ENCODE results near the gene ADRM1. TPM values are rescaled to one million over a fixed set of nuclear protein-coding genes. Genes with fewer than 3 reads are reported as not detected.

ADRM1 gene
- polyA plus RNA-seq, 12 donors: 37.5 to 62.4 (median 46.7) TPM; not detected in 1

GRCh38 chr20:62323146-62323979, 20.6 kb downstream of the ADRM1 start:
- no peak for DNase-seq

- DNase-seq: no peak
These were observed 21.4 kb downstream of the ADRM1 start for GRCh38 chr20:62323980-62324906.

DNA sequence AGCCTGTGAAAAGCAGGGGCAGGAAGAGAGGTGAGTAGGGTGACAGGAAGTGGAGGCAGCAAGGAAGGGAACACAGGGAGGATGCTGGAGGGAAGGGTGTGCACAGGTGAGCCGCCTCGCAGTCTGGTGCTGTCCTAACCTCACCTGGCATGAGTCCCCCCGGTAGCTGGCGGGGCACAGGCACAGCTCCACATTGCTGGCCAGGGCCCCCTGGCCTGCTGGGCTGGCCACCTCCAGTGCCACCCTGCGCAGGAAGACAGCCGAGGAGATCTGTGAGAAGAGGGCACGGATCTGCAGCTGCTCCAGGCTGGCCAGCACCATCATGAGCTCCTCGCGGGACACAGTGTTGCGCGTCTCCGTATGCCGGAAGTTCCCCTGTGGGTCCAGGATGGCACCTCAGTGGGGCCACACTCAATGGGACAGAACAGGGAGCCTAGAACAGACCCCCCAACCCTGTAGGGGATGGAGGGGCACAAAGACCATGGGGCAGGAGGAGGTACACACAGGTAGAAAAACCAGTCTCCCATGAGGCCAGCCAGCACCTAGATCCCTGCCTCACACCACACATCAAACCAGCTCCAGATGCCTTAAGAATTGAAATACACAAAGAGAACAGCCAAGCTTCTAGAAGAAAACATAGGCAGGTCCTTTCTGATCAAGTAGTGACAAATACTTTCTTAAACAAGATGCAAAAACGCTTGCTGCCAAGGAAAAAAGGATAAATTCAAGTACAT, 22.5 kb downstream of the ADRM1 start:
- no peak for DNase-seq

GRCh38 chr20:62326559-62326958, 23.8 kb downstream of the ADRM1 start:
- no peak for DNase-seq

GRCh38 chr20:62326959-62327725, 24.3 kb downstream of the ADRM1 start:
- no peak for DNase-seq

DNA sequence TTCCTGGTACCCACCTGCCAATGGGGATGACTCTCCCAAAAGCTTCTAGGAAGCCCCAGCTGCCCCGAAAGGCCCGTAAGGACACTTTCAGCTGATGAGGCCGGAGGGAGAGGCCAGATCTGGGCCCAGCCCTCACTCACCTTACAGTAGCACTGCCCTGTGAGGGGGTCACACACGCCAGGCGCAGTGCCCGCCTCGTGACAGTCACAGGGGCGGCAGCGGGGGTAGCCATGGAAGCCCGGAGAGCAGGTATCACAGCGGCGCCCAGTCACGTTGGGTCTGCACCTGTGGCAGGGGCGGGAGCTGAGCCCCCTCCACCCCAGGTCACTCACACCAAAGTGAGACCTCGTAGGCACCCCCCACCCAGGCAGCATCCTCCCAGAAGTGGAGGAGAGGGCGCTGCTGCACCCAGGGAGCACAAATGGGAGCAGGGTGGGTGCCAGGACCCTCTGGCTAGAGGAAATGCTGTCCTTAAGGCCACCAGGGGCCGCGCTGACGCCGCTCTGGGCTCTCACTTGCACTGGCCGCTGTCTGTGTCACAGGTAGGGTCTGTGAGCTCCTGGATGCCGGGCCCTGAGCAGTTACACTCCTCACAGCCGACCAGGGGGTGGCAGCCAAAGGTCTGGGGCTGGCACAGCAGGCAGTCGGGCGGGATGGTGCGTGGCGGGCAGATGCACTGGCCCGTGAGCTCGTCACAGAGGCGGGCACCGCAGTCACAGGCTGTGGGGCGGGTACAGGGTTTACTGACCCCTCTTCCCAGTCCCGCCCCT, 25.1 kb downstream of the ADRM1 start:
- DNase-seq: no peak

DNA sequence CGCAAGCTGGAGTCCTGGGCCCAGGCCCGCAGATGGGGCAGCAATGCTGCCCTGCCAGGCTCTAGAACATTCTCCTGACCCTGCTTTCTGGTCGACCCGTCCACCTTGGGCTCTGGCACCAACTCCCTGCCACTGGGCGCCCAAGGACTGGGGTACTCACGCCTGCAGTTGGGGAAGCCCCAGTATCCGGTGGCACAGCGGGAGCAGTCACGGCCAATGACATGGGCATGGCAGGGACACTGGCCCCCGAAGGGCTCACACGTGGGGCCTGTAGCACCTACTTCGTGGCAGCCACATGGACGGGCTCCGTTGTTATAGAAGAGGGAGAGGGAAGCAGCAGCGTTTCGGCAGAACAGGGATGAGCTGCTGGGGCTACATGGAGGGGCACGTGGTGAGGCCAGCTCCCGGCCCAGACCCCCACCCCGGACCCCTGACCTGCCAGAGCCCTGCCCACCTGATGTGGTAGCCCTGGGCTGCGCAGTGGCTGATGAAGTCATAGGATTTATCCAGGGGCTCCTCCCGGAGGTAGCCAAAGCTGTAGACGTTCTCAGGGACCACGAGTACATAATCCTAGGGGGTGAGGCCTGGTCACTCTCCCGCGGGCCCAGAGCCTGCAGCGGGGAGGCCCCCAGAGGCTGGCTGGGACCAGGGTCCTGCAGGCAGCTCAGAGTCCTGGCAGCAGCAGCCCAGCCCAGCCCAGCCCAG, 26.0 kb downstream of the ADRM1 start:
- no peak for DNase-seq

DNA sequence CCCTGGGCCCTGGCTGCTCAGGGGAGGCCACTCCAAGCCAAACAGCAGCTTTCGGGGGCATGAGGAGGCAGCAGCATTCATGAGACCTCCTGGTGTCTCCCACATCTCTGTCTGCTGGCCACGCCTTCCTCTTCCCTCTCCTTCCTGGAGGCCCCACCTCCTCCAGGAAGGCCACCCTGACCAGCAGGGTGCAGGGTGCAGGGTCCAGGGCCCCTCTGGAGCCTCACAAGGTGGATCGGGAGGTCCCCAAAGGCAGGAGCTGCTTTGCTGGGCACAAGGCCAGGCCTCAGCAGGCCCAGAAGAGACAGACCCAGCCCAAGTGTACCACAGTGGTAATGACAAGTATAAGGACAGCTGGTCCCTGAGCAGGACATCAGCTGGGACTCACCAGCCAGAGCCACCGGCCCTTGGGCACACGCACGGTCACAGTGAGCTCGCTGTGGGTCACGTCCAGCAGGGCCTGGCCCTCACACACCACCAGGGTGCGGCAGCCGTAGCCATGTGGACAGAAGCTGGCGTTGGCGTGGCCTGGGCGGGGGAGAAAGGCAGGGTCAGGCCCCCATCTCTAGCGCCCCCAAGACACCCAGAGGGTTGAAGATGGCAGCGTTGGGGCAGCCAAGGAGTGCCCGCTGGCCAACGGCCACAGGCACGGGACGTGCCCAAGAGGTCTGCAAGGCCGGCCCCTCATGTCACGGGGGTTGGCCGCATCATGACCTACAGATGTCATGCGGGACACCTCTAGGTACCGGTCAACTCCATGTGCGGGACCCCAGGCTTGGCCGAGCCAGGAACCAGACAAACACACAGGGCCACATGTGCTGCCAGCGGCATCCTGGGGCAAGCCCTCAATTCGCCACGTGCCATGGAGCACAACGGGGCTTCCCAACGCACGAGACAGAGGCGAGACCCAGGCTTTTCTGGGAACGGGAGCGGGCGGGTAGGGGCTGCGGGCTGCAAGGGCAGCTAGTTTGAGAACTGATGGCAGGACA, 26.9 kb downstream of the ADRM1 start:
- no peak for DNase-seq

GRCh38 chr20:62330576-62331317, 27.9 kb downstream of the ADRM1 start:
- no peak for DNase-seq

DNA sequence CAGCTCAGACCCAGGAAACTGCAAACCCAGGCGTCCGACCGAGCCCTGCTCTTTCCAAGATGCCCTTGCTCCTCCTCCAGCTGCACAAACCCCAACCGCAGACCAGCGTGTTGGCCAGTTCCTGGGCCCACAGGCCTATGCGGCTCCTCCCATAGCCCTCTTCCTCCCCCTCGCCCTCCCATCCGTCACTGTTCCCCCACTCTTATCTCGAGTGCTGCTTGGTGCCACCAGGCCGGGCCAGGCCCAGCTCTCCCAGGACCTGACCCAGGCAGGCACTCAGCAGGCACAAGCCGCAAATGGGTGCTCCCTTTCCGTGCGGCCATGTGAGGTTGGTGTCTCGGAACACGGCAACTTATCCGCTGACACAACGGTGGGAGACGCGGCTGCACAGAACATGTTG, 28.6 kb downstream of the ADRM1 start:
- no peak for DNase-seq

DNA sequence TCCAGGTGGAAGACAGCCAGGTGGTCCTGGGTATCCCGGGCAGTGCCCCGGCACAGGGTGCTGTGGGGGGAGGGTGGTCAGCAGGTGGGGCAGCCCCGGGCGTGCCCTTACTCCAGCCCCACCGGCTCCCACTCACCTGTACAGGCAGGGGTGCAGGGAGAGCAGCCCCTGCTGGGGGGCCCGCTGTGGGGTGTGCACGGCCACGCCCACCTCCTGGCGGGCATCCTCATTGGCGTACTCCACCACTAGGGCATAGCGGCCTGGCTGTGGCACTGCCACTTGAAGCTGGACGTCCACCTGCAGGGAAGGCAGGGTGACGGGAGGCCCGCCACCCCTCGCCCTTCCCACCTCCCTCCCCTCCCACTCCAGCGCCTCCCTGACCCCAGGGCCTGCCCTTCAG, 29.6 kb downstream of the ADRM1 start:
- no peak for DNase-seq

GRCh38 chr20:62332989-62333819, 30.4 kb downstream of the ADRM1 start:
- no peak for DNase-seq

GRCh38 chr20:62333820-62334595, 31.2 kb downstream of the ADRM1 start:
- DNase-seq: no peak

DNA sequence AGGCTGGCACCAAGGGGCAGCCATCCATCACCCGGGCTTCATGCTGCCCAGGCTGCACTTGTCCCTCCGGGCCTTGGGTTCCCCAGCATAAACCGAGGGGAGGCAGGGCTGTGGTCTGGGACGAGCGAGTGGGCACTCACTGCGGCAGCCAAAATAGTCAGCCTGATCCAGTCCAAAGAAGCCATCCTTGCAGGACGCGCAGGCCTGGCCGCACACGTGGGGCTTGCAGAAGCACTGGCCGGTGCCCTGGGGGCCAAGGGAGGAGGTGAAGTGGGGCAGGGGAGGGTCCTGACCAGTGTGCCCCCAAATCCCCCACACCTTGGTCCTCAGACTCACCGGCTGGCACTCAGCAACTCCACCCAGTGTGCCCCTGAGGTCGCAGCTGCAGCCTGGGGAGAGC, 32.1 kb downstream of the ADRM1 start:
- no peak for DNase-seq

- no peak for DNase-seq
These were observed 32.7 kb downstream of the ADRM1 start for GRCh38 chr20:62335532-62335931.

DNA sequence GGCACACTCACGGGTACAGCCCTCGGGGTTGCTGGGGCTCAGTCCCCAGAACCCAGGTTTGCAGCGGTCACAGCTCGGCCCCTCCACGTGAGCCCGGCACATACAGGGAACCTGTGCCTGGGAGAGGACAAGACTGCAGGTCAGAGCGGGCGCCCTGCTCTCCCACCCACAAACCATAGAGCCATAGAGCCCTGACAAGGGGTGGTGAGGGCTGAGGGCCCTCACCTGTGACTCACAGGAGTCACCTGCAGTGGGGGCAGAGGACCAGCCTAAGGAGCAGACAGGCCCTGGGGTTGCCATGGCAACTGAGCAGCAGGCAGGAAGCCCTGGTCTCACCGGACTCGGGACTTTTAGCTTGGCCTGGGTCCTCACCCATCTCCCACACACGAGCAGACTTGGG, 33.5 kb downstream of the ADRM1 start:
- DNase-seq: no peak

Measured in muscle of arm (tissue), 12 donors.